H9 (cell line): ENCODE measurements around the gene HAUS7. TPM values are rescaled to one million over a fixed set of nuclear protein-coding genes. Genes with fewer than 3 reads are reported as not detected.

Experiments
- DNase-seq: peaks from one replicate; pipeline ENCODE4 v3.0.0-alpha.2; 2017
- H2AFZ ChIP-seq: one replicate; pipeline ENCODE4 v1.6.1; 2013; ENCODE audit warnings: mild to moderate bottlenecking, low read length, control low read depth, moderate library complexity
- H2AK5ac ChIP-seq: 2 replicates; pipeline ENCODE4 v1.6.1; 2013; ENCODE audit warnings: low read length, control low read depth, mixed read lengths; ENCODE audit not compliant: insufficient read length
- H2BK120ac ChIP-seq: one replicate; pipeline ENCODE4 v1.6.1; 2013; ENCODE audit warnings: low read depth, mild to moderate bottlenecking, low read length, control low read depth, inconsistent platforms; ENCODE audit not compliant: poor library complexity, severe bottlenecking
- H2BK12ac ChIP-seq: 2 replicates; pipeline ENCODE4 v1.6.1; 2013; ENCODE audit warnings: low read length, control low read depth, mixed read lengths, low read depth; ENCODE audit not compliant: insufficient read length
- H2BK15ac ChIP-seq: 2 replicates; pipeline ENCODE4 v1.6.1; 2013; ENCODE audit warnings: low read depth, low read length, control low read depth
- H2BK20ac ChIP-seq: one replicate; pipeline ENCODE4 v1.6.1; 2013; ENCODE audit warnings: low read depth, mild to moderate bottlenecking, low read length, control low read depth, inconsistent platforms; ENCODE audit not compliant: poor library complexity, severe bottlenecking
- H2BK5ac ChIP-seq: 2 replicates; pipeline ENCODE4 v1.6.1; 2013; ENCODE audit warnings: low read length, control low read depth, mixed read lengths; ENCODE audit not compliant: insufficient read length
- H3K14ac ChIP-seq: 2 replicates; pipeline ENCODE4 v1.6.1; 2013; ENCODE audit warnings: low read length, control low read depth; ENCODE audit not compliant: insufficient read depth
- H3K18ac ChIP-seq: 2 replicates; pipeline ENCODE4 v1.6.1; 2013; ENCODE audit warnings: low read depth, mild to moderate bottlenecking, mixed read lengths, low read length, control low read depth; ENCODE audit not compliant: insufficient read length
- H3K23ac ChIP-seq: 2 replicates; pipeline ENCODE4 v1.6.1; 2013; ENCODE audit warnings: low read length, control low read depth, mixed read lengths, low read depth; ENCODE audit not compliant: insufficient read length
- H3K23me2 ChIP-seq: 2 replicates; pipeline ENCODE4 v1.6.1; 2013; ENCODE audit warnings: low read depth, mild to moderate bottlenecking, mixed read lengths, low read length, control low read depth; ENCODE audit not compliant: insufficient read length, poor library complexity, severe bottlenecking
- H3K27ac ChIP-seq: 2 replicates; pipeline ENCODE4 v1.5.1; 2013; ENCODE audit warnings: low read length, control low read depth, mixed read lengths, low read depth; ENCODE audit not compliant: insufficient read length
- H3K27me3 ChIP-seq: 2 replicates; pipeline ENCODE4 v1.6.1; 2013; ENCODE audit warnings: low read length, control low read depth, inconsistent platforms; ENCODE audit not compliant: insufficient read depth
- H3K4ac ChIP-seq: 2 replicates; pipeline ENCODE4 v1.6.1; 2013; ENCODE audit warnings: low read depth, mild to moderate bottlenecking, control low read depth, inconsistent platforms, low read length, moderate library complexity
- H3K4me1 ChIP-seq: 2 replicates; pipeline ENCODE4 v1.6.1; 2013; ENCODE audit warnings: low read length, control low read depth, inconsistent platforms; ENCODE audit not compliant: insufficient read depth
- H3K4me2 ChIP-seq: 2 replicates; pipeline ENCODE4 v1.6.1; 2013; ENCODE audit warnings: low read length, control low read depth, mixed read lengths; ENCODE audit not compliant: insufficient read length, insufficient read depth
- H3K56ac ChIP-seq: 2 replicates; pipeline ENCODE4 v1.6.1; 2013; ENCODE audit warnings: low read depth, mild to moderate bottlenecking, mixed read lengths, low read length, control low read depth; ENCODE audit not compliant: insufficient read length
- H3K79me1 ChIP-seq: 2 replicates; pipeline ENCODE4 v1.6.1; 2013; ENCODE audit warnings: low read depth, mild to moderate bottlenecking, moderate library complexity, low read length, control low read depth, inconsistent platforms; ENCODE audit not compliant: insufficient read depth, poor library complexity, severe bottlenecking
- H3K79me2 ChIP-seq: 2 replicates; pipeline ENCODE4 v1.6.1; 2013; ENCODE audit warnings: low read length, control low read depth, inconsistent platforms; ENCODE audit not compliant: insufficient read depth
- H3K9ac ChIP-seq: 2 replicates; pipeline ENCODE4 v1.6.1; 2013; ENCODE audit warnings: low read length, control low read depth, mixed read lengths; ENCODE audit not compliant: insufficient read length; ENCODE audit errors: extremely low read depth
- H3K9me3 ChIP-seq: one replicate; pipeline ENCODE4 v1.6.1; 2013; ENCODE audit warnings: low read depth, low read length, inconsistent platforms; ENCODE audit not compliant: control insufficient read depth
- H3T11ph ChIP-seq: one replicate; pipeline ENCODE4 v1.6.1; 2013; ENCODE audit warnings: mild to moderate bottlenecking, low read length, control low read depth, inconsistent platforms
- H4K20me1 ChIP-seq: one replicate; pipeline ENCODE4 v1.6.1; 2013; ENCODE audit not compliant: control insufficient read depth, insufficient read length, insufficient read depth
- H4K5ac ChIP-seq: 2 replicates; pipeline ENCODE4 v1.6.1; 2013; ENCODE audit warnings: low read depth, mild to moderate bottlenecking, mixed read lengths, low read length, control low read depth; ENCODE audit not compliant: insufficient read length
- H4K8ac ChIP-seq: replicated peaks from 2 replicates; pipeline ENCODE4 v1.6.1; 2013; ENCODE audit warnings: low read length, control low read depth, mixed read lengths, low read depth; ENCODE audit not compliant: insufficient read length
- H4K91ac ChIP-seq: 2 replicates; pipeline ENCODE4 v1.6.1; 2013; ENCODE audit warnings: low read depth, mild to moderate bottlenecking, moderate library complexity, mixed read lengths, low read length, control low read depth; ENCODE audit not compliant: insufficient read length
- H3K27ac Mint-ChIP-seq, 3 experiments: 2 replicates in 2 of 3; 3 replicates in 1 of 3; pipeline ENCODE4 v1.8.0; 2020 to 2021; ENCODE audit warnings: mixed read lengths in 3 of 3, mild to moderate bottlenecking in 1 of 3, moderate library complexity in 1 of 3
- H3K27me3 Mint-ChIP-seq: 2 replicates; pipeline ENCODE4 v1.8.0; 2021; ENCODE audit warnings: low read depth, mild to moderate bottlenecking, moderate library complexity, mixed read lengths
- H3K36me3 Mint-ChIP-seq, 3 experiments: 2 replicates in 2 of 3; 3 replicates in 1 of 3; pipeline ENCODE4 v1.8.0; 2020 to 2021; ENCODE audit warnings: low read depth in 3 of 3, mixed read lengths in 3 of 3; ENCODE audit not compliant: insufficient read depth in 1 of 3
- H3K4me1 Mint-ChIP-seq, 2 experiments: 2 replicates each; pipeline ENCODE4 v1.8.0; 2020; ENCODE audit warnings: mixed read lengths in 2 of 2
- H3K4me3 Mint-ChIP-seq, 2 experiments: 2 replicates in 1 of 2; 3 replicates in 1 of 2; pipeline ENCODE4 v1.8.0; 2020 to 2021; ENCODE audit warnings: mild to moderate bottlenecking in 2 of 2, mixed read lengths in 2 of 2, moderate library complexity in 1 of 2
- H3K9me3 Mint-ChIP-seq, 2 experiments: 2 replicates in 1 of 2; 3 replicates in 1 of 2; pipeline ENCODE4 v1.8.0; 2020; ENCODE audit warnings: mild to moderate bottlenecking in 2 of 2, mixed read lengths in 2 of 2, moderate library complexity in 1 of 2
- CTCF ChIP-seq: fragments of 200-600 bp; sonication (generic); conservative IDR thresholded peaks from 3 replicates; pipeline ENCODE4 v1.8.0; 2021; ENCODE audit warnings: antibody characterized with exemption, mild to moderate bottlenecking
- WGBS: extraction: QIAGEN DNeasy Blood & Tissue Kit; methylation state at CpG from one replicate; pipeline ENCODE4 v1.1.7; 2013; ENCODE audit warnings: missing lambda C conversion rate, low lambda C conversion rate, mixed read lengths; ENCODE audit not compliant: insufficient read length; ENCODE audit errors: extremely low coverage; 5-methylcytosine and 5-hydroxymethylcytosine counted together
- total RNA-seq: library from RNA; stranded (reverse); gene quantifications from 2 replicates; pipeline ENCODE4 v1.2.1, GENCODE V29; 2021

HAUS7 gene
- total RNA-seq, 1 experiment from 2014 or later: 45.3 TPM

GRCh38 chrX:153490217-153490930 is 20.0 kb upstream of the HAUS7 start:
- no peak overlapping the region for H4K91ac ChIP-seq
- H3K14ac ChIP-seq: no peak overlapping the region; the same call in 1 of the 2 replicates
- no CpG with 5 or more reads among the region's 20 CpGs for WGBS
- no peak overlapping the region for H3K4ac ChIP-seq
- no peak overlapping the region for H3K18ac ChIP-seq
- Mint-ChIP-seq H3K27me3 (peaks cover 10% of the 10 kb centered on the region), H3K27ac (no peak overlapping the region), H3K4me3 (no peak overlapping the region), H3K4me1 (peaks cover 0 to 7% of the 10 kb centered on the region in 2 experiments; a peak in 2 of 4 replicates), H3K36me3 (peaks cover 0 to 2% (median 0%) of the 10 kb centered on the region in 3 experiments; a peak in 1 of 7 replicates), H3K9me3 (peaks cover 41 to 67% of the 10 kb centered on the region in 2 experiments)
- H3K23ac ChIP-seq: no peak overlapping the region
- H2AK5ac ChIP-seq: no peak overlapping the region
- DNase-seq: no peak
- peaks cover 25% of the 10 kb centered on the region for H3K9me3 ChIP-seq
- H2BK20ac ChIP-seq: no peak overlapping the region
- H3K23me2 ChIP-seq: no peaks in the 10 kb centered on the region
- H4K20me1 ChIP-seq: no peaks in the 10 kb centered on the region
- H2BK12ac ChIP-seq: no peak overlapping the region
- H3K9ac ChIP-seq: no peak overlapping the region
- no peak overlapping the region for H3K27ac ChIP-seq
- H3K4me2 ChIP-seq: no peak overlapping the region
- no peak overlapping the region for H4K5ac ChIP-seq
- no peaks in the 10 kb centered on the region for H3K79me2 ChIP-seq
- H3K56ac ChIP-seq: no peak overlapping the region
- no peak overlapping the region for H3T11ph ChIP-seq
- no peak for TF ChIP-seq CTCF
- no peak overlapping the region for H2BK120ac ChIP-seq
- H2AFZ ChIP-seq: no peak overlapping the region
- no peak overlapping the region for H2BK15ac ChIP-seq
- no peak overlapping the region for H4K8ac ChIP-seq
- no peak overlapping the region for H2BK5ac ChIP-seq
- H3K79me1 ChIP-seq: no peaks in the 10 kb centered on the region
- H3K27me3 ChIP-seq: no peaks in the 10 kb centered on the region
- H3K4me1 ChIP-seq: no peaks in the 10 kb centered on the region
